WTC11 (cell line): Measurements from ENCODE around the gene CCDC77.

ENCODE experiments used
- CREM ChIP-seq: sonication (generic); formaldehyde crosslinking; IDR thresholded peaks from 2 replicates; pipeline ENCODE4 v1.8.1; 2022; ENCODE audit warnings: mild to moderate bottlenecking, missing genetic modification reagents, moderate library complexity
- ELF4 ChIP-seq: sonication (generic); formaldehyde crosslinking; IDR thresholded peaks from 2 replicates; pipeline ENCODE4 v1.8.1; 2022; ENCODE audit warnings: low read depth, mild to moderate bottlenecking, moderate library complexity, missing genetic modification reagents
- NR3C1 ChIP-seq: sonication (generic); formaldehyde crosslinking; conservative IDR thresholded peaks from 2 replicates; pipeline ENCODE4 v1.8.1; 2023; ENCODE audit warnings: low read depth, mild to moderate bottlenecking, missing genetic modification reagents
- TF ChIP-seq, protein P1 (sequence below): fragments of 200-600 bp; IDR thresholded peaks from 2 replicates; pipeline ENCODE4 v1.8.0; 2022; ENCODE audit warnings: antibody characterized with exemption
- TF ChIP-seq, protein P2 (sequence below): sonication (generic); formaldehyde crosslinking; IDR thresholded peaks from 2 replicates; pipeline ENCODE4 v1.8.1; 2023; ENCODE audit warnings: mild to moderate bottlenecking, missing genetic modification reagents

GRCh38 chr12:460261-461230, 59.1 kb downstream of the CCDC77 start:
- TF ChIP-seq, protein P1, sequence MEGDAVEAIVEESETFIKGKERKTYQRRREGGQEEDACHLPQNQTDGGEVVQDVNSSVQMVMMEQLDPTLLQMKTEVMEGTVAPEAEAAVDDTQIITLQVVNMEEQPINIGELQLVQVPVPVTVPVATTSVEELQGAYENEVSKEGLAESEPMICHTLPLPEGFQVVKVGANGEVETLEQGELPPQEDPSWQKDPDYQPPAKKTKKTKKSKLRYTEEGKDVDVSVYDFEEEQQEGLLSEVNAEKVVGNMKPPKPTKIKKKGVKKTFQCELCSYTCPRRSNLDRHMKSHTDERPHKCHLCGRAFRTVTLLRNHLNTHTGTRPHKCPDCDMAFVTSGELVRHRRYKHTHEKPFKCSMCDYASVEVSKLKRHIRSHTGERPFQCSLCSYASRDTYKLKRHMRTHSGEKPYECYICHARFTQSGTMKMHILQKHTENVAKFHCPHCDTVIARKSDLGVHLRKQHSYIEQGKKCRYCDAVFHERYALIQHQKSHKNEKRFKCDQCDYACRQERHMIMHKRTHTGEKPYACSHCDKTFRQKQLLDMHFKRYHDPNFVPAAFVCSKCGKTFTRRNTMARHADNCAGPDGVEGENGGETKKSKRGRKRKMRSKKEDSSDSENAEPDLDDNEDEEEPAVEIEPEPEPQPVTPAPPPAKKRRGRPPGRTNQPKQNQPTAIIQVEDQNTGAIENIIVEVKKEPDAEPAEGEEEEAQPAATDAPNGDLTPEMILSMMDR: no peak
- TF ChIP-seq CREM (CRISPR knock-in tag) (no peak), ELF4 (no peak), NR3C1 (CRISPR knock-in tag) (no peak)
- TF ChIP-seq, protein P2, sequence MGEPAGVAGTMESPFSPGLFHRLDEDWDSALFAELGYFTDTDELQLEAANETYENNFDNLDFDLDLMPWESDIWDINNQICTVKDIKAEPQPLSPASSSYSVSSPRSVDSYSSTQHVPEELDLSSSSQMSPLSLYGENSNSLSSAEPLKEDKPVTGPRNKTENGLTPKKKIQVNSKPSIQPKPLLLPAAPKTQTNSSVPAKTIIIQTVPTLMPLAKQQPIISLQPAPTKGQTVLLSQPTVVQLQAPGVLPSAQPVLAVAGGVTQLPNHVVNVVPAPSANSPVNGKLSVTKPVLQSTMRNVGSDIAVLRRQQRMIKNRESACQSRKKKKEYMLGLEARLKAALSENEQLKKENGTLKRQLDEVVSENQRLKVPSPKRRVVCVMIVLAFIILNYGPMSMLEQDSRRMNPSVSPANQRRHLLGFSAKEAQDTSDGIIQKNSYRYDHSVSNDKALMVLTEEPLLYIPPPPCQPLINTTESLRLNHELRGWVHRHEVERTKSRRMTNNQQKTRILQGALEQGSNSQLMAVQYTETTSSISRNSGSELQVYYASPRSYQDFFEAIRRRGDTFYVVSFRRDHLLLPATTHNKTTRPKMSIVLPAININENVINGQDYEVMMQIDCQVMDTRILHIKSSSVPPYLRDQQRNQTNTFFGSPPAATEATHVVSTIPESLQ (CRISPR knock-in tag): no peak
